Glutamatergic neuron (in vitro differentiated cells): Measurements from ENCODE around the gene PBOV1. TPM values are rescaled to one million over a fixed set of nuclear protein-coding genes. Genes with fewer than 3 reads are reported as not detected.

Experiments used
- DNase-seq: peaks from one replicate; pipeline ENCODE4 v3.0.0; 2022
- H3K27ac Mint-ChIP-seq: one replicate; pipeline ENCODE4 v1.8.0; 2020; ENCODE audit warnings: mild to moderate bottlenecking, mixed read lengths, inconsistent platforms; ENCODE audit not compliant: unreplicated experiment
- H3K27me3 Mint-ChIP-seq: one replicate; pipeline ENCODE4 v1.8.0; 2020; ENCODE audit warnings: mild to moderate bottlenecking, moderate library complexity, mixed read lengths, inconsistent platforms; ENCODE audit not compliant: unreplicated experiment
- H3K36me3 Mint-ChIP-seq: one replicate; pipeline ENCODE4 v1.8.0; 2020; ENCODE audit warnings: mild to moderate bottlenecking, mixed read lengths, inconsistent platforms; ENCODE audit not compliant: unreplicated experiment
- H3K4me1 Mint-ChIP-seq: one replicate; pipeline ENCODE4 v1.8.0; 2020; ENCODE audit warnings: mild to moderate bottlenecking, low read depth, mixed read lengths, inconsistent platforms; ENCODE audit not compliant: unreplicated experiment
- H3K4me3 Mint-ChIP-seq: one replicate; pipeline ENCODE4 v1.8.0; 2020; ENCODE audit warnings: mild to moderate bottlenecking, mixed read lengths, inconsistent platforms; ENCODE audit not compliant: unreplicated experiment
- H3K9me3 Mint-ChIP-seq: one replicate; pipeline ENCODE4 v1.8.0; 2020; ENCODE audit warnings: mild to moderate bottlenecking, moderate library complexity, mixed read lengths, inconsistent platforms; ENCODE audit not compliant: unreplicated experiment
- CTCF ChIP-seq: fragments of 200-600 bp; sonication (generic); IDR thresholded peaks from one replicate; pipeline ENCODE4 v1.5.0; 2021; ENCODE audit not compliant: partially characterized antibody, unreplicated experiment
- total RNA-seq: library from RNA; stranded (reverse); fragmentation: NEBNext Ultra II Directional; extraction: Animal tissue kit (Norgen Biotek cat#: 25700); gene quantifications from one replicate; pipeline ENCODE4 v1.2.1, GENCODE V29; 2021; ENCODE audit not compliant: unreplicated experiment

Gene PBOV1
- total RNA-seq, 1 donor from 2014 or later, result not detected

- TF ChIP-seq CTCF, result no peak
- Mint-ChIP-seq H3K27ac (no peak overlapping the region), H3K4me1 (no peaks in the 10 kb centered on the region), H3K27me3 (peaks cover 2% of the 10 kb centered on the region), H3K4me3 (no peak overlapping the region), H3K36me3 (no peaks in the 10 kb centered on the region), H3K9me3 (peaks cover 1% of the 10 kb centered on the region)
- DNase-seq, result no peak
These were observed 32.4 kb upstream of the PBOV1 start for GRCh38 chr6:138250513-138251247.

GRCh38 chr6:138250053-138250452 lies 31.8 kb upstream of the PBOV1 start:
- peaks cover 1% of the 10 kb centered on the region for H3K9me3 Mint-ChIP-seq
- H3K4me1 Mint-ChIP-seq, result no peaks in the 10 kb centered on the region
- H3K27ac Mint-ChIP-seq, result no peak overlapping the region
- no peak for DNase-seq
- no peak overlapping the region for H3K4me3 Mint-ChIP-seq
- H3K36me3 Mint-ChIP-seq, result no peaks in the 10 kb centered on the region
- peaks cover 2% of the 10 kb centered on the region for H3K27me3 Mint-ChIP-seq
- TF ChIP-seq CTCF, result no peak

GRCh38 chr6:138248878-138249277 lies 30.6 kb upstream of the PBOV1 start:
- Mint-ChIP-seq H3K36me3 (no peaks in the 10 kb centered on the region), H3K4me1 (no peaks in the 10 kb centered on the region), H3K27ac (no peak overlapping the region), H3K4me3 (no peak overlapping the region), H3K27me3 (peaks cover 2% of the 10 kb centered on the region), H3K9me3 (peaks cover 1% of the 10 kb centered on the region)
- no peak for TF ChIP-seq CTCF
- no peak for DNase-seq

- TF ChIP-seq CTCF, result no peak
- Mint-ChIP-seq H3K36me3 (no peaks in the 10 kb centered on the region), H3K4me1 (no peaks in the 10 kb centered on the region), H3K27ac (no peak overlapping the region), H3K27me3 (peaks cover 2% of the 10 kb centered on the region), H3K4me3 (no peak overlapping the region), H3K9me3 (peaks cover 1% of the 10 kb centered on the region)
- DNase-seq, result no peak
These were observed 29.7 kb upstream of the PBOV1 start for GRCh38 chr6:138248011-138248410.

GRCh38 chr6:138246650-138247440 lies 28.6 kb upstream of the PBOV1 start:
- Mint-ChIP-seq H3K9me3 (peaks cover 1% of the 10 kb centered on the region), H3K27me3 (peaks cover 2% of the 10 kb centered on the region), H3K4me3 (no peak overlapping the region), H3K27ac (no peak overlapping the region), H3K36me3 (no peaks in the 10 kb centered on the region), H3K4me1 (no peaks in the 10 kb centered on the region)
- no peak for TF ChIP-seq CTCF
- DNase-seq, result no peak
